H1 (cell line): ENCODE data around the gene MINDY3. TPM values are rescaled to one million over a fixed set of nuclear protein-coding genes. Genes with fewer than 3 reads are reported as not detected.

Source experiments
- CTCF ChIA-PET: fragments of 300-600 bp; sonication (Branson Sonifier 250); formaldehyde crosslinking; loops from one replicate; lab custom pipeline; 2021; ENCODE audit not compliant: partially characterized antibody; lab: Charles Lee
- POLR2A ChIA-PET: fragments of 300-600 bp; sonication (Branson Sonifier 250); formaldehyde crosslinking; loops from one replicate; lab custom pipeline; 2021; ENCODE audit warnings: inconsistent platforms; ENCODE audit not compliant: partially characterized antibody; lab: Charles Lee
- DNase-seq, 2 experiments: peaks; one replicate each; pipeline versions ENCODE4 v3.0.0 to v3.0.0-alpha.2; 2010 to 2022; ENCODE audit warnings: low spot score in 2 of 2, low read depth in 1 of 2, mixed read lengths in 1 of 2
- FAIRE-seq: peaks from 2 replicates; lab custom pipeline; 2011; peaks lifted over from hg19 to GRCh38; lab: Jason Lieb, UNC
- H2AFZ ChIP-seq: 2 replicates; pipeline ENCODE4 v1.8.1; 2012; ENCODE audit warnings: low read length, inconsistent platforms
- H2AK5ac ChIP-seq: 2 replicates; pipeline ENCODE4 v1.6.1; 2013; ENCODE audit warnings: low read depth, low read length
- H2BK120ac ChIP-seq: replicated peaks from 2 replicates; pipeline ENCODE3; 2013; ENCODE audit warnings: low read depth, low read length, inconsistent platforms
- H2BK12ac ChIP-seq: 2 replicates; pipeline ENCODE4 v1.6.1; 2013; ENCODE audit warnings: low read depth, low read length
- H2BK15ac ChIP-seq: 2 replicates; pipeline ENCODE4 v1.6.1; 2013; ENCODE audit warnings: low read length
- H2BK20ac ChIP-seq: 2 replicates; pipeline ENCODE4 v1.6.1; 2013; ENCODE audit warnings: low read length
- H2BK5ac ChIP-seq: 2 replicates; pipeline ENCODE4 v1.6.1; 2013; ENCODE audit warnings: low read depth, low read length
- H3K14ac ChIP-seq: 2 replicates; pipeline ENCODE4 v1.6.1; 2013; ENCODE audit warnings: inconsistent platforms; ENCODE audit not compliant: insufficient read length
- H3K18ac ChIP-seq: 2 replicates; pipeline ENCODE4 v1.6.1; 2013; ENCODE audit warnings: low read length; ENCODE audit errors: extremely low read depth
- H3K23ac ChIP-seq: 2 replicates; pipeline ENCODE4 v1.6.1; 2013; ENCODE audit warnings: inconsistent platforms; ENCODE audit not compliant: insufficient read length
- H3K23me2 ChIP-seq: 2 replicates; pipeline ENCODE4 v1.6.1; 2013; ENCODE audit warnings: low read depth, low read length
- H3K27ac ChIP-seq: 2 replicates; pipeline ENCODE4 v1.6.1; 2011; ENCODE audit warnings: low read depth, low read length, inconsistent platforms
- H3K27me3 ChIP-seq, 4 experiments: replicated peaks in 1 of 4; 1 replicate in 1 of 4; 2 replicates in 3 of 4; pipeline versions ENCODE4 v1.6.1 to v1.8.1; 2011 to 2013; ENCODE audit warnings: low read length in 3 of 4, mild to moderate bottlenecking in 3 of 4, inconsistent platforms in 2 of 4, mixed read lengths in 2 of 4, moderate library complexity in 1 of 4; ENCODE audit not compliant: control insufficient read depth in 3 of 4, insufficient read depth in 3 of 4; ENCODE audit errors: extremely low read depth in 1 of 4
- H3K36me3 ChIP-seq, 4 experiments: 2 replicates each; pipeline versions ENCODE4 v1.6.1 to v1.8.1; 2011 to 2013; ENCODE audit warnings: mild to moderate bottlenecking in 4 of 4, low read length in 3 of 4, moderate library complexity in 2 of 4, control low read depth in 1 of 4, inconsistent platforms in 1 of 4; ENCODE audit not compliant: insufficient read depth in 4 of 4, control insufficient read depth in 2 of 4
- H3K4ac ChIP-seq: replicated peaks from 2 replicates; pipeline ENCODE3; 2013; ENCODE audit warnings: low read length, low read depth, mixed read lengths, inconsistent platforms; ENCODE audit not compliant: insufficient read length
- H3K4me1 ChIP-seq, 4 experiments: replicated peaks in 1 of 4; 1 replicate in 1 of 4; 2 replicates in 3 of 4; pipeline versions ENCODE4 v1.6.1 to v1.8.1; 2011 to 2013; ENCODE audit warnings: low read length in 3 of 4, inconsistent platforms in 2 of 4, mixed read lengths in 1 of 4; ENCODE audit not compliant: insufficient read depth in 4 of 4, control insufficient read depth in 3 of 4
- H3K4me2 ChIP-seq, 2 experiments: 2 replicates each; pipeline versions ENCODE4 v1.6.1 to v1.8.1; 2011 to 2013; ENCODE audit warnings: low read depth in 2 of 2, low read length in 2 of 2, control low read depth in 1 of 2, inconsistent platforms in 1 of 2, mild to moderate bottlenecking in 1 of 2; ENCODE audit not compliant: insufficient read depth in 1 of 2
- H3K4me3 ChIP-seq, 4 experiments: fragments of 200-600, 300-600 bp in 1 of 4; sonication (generic), shearing (Covaris generic), sonication (Bioruptor Twin) in 1 of 4; 2 replicates each; pipeline versions ENCODE4 v1.5.1 to v1.8.1; 2011 to 2016; ENCODE audit warnings: low read length in 4 of 4, low read depth in 3 of 4, control low read depth in 2 of 4, inconsistent platforms in 2 of 4, mild to moderate bottlenecking in 2 of 4, mixed read lengths in 1 of 4, moderate library complexity in 1 of 4; ENCODE audit not compliant: insufficient read depth in 2 of 4; ENCODE audit errors: extremely low read depth in 1 of 4
- H3K56ac ChIP-seq: replicated peaks from 2 replicates; pipeline ENCODE3; 2013; ENCODE audit warnings: low read depth, mild to moderate bottlenecking, mixed read lengths, low read length, inconsistent platforms; ENCODE audit not compliant: insufficient read length
- H3K79me1 ChIP-seq: 2 replicates; pipeline ENCODE4 v1.6.1; 2013; ENCODE audit warnings: low read depth, low read length, control low read depth
- H3K79me2 ChIP-seq, 2 experiments: 2 replicates each; pipeline versions ENCODE4 v1.6.1 to v1.8.1; 2012 to 2013; ENCODE audit warnings: low read length in 2 of 2, mild to moderate bottlenecking in 2 of 2, inconsistent platforms in 1 of 2; ENCODE audit not compliant: insufficient read depth in 2 of 2, control insufficient read depth in 1 of 2
- H3K9ac ChIP-seq, 4 experiments: replicated peaks in 1 of 4; 1 replicate in 1 of 4; 2 replicates in 3 of 4; pipeline versions ENCODE4 v1.6.1 to v1.8.1; 2011 to 2013; ENCODE audit warnings: low read depth in 3 of 4, low read length in 3 of 4, control low read depth in 2 of 4, mild to moderate bottlenecking in 2 of 4, moderate library complexity in 2 of 4, inconsistent platforms in 1 of 4; ENCODE audit errors: extremely low read depth in 1 of 4
- H3K9me3 ChIP-seq, 2 experiments: 2 replicates each; pipeline versions ENCODE4 v1.6.1 to v1.8.1; 2012 to 2013; ENCODE audit warnings: mild to moderate bottlenecking in 2 of 2, moderate library complexity in 2 of 2, control low read depth in 1 of 2, inconsistent platforms in 1 of 2, low read depth in 1 of 2, low read length in 1 of 2, mixed read lengths in 1 of 2; ENCODE audit not compliant: insufficient read depth in 2 of 2
- H4K20me1 ChIP-seq, 2 experiments: replicated peaks in 1 of 2; 2 replicates each; pipeline versions ENCODE3 to v1.8.1; 2011 to 2013; ENCODE audit warnings: inconsistent platforms in 2 of 2, low read length in 2 of 2, mild to moderate bottlenecking in 1 of 2; ENCODE audit not compliant: insufficient read depth in 2 of 2, control insufficient read depth in 1 of 2
- H4K5ac ChIP-seq: 2 replicates; pipeline ENCODE4 v1.6.1; 2013; ENCODE audit warnings: low read length, low read depth, mixed read lengths, inconsistent platforms; ENCODE audit not compliant: insufficient read length
- H4K8ac ChIP-seq: 2 replicates; pipeline ENCODE4 v1.8.0; 2013; ENCODE audit warnings: mild to moderate bottlenecking, moderate library complexity, low read length, inconsistent platforms; ENCODE audit not compliant: insufficient read depth; ENCODE audit errors: extremely low read depth
- H4K91ac ChIP-seq: replicated peaks from 2 replicates; pipeline ENCODE3; 2013; ENCODE audit warnings: low read length, mixed read lengths, inconsistent platforms; ENCODE audit not compliant: insufficient read length
- GTF2F1 ChIP-seq: IDR thresholded peaks from 2 replicates; pipeline ENCODE4 v1.6.1; 2012; ENCODE audit warnings: low read depth, low read length, improper control_type of control experiment, borderline replicate concordance
- POLR2AphosphoS5 ChIP-seq: IDR thresholded peaks from 2 replicates; pipeline ENCODE4 v1.6.1; 2011; ENCODE audit warnings: low read depth, low read length
- RAD21 ChIP-seq, 2 experiments: IDR thresholded peaks in 1 of 2; conservative IDR thresholded peaks in 1 of 2; 2 replicates each; pipeline ENCODE4 v1.6.1; 2011; ENCODE audit warnings: low read depth in 2 of 2, low read length in 2 of 2, improper control_type of control experiment in 1 of 2, inconsistent platforms in 1 of 2, mild to moderate bottlenecking in 1 of 2, moderate library complexity in 1 of 2
- SIN3A ChIP-seq, 2 experiments: IDR thresholded peaks in 1 of 2; conservative IDR thresholded peaks in 1 of 2; 2 replicates each; pipeline ENCODE4 v1.6.1; 2011 to 2012; ENCODE audit warnings: low read length in 2 of 2, improper control_type of control experiment in 1 of 2, low read depth in 1 of 2, mild to moderate bottlenecking in 1 of 2
- SP4 ChIP-seq: IDR thresholded peaks from 2 replicates; pipeline ENCODE4 v1.6.1; 2012; ENCODE audit warnings: low read length, inconsistent platforms
- WGBS, 2 experiments: shearing (Covaris generic) in 1 of 2; methylation state at CpG; one replicate each; pipeline versions ENCODE4 v1.1.6 to v1.1.7; 2013 to 2015; ENCODE audit warnings: low lambda C conversion rate in 2 of 2, mixed read lengths in 2 of 2, inconsistent platforms in 1 of 2, low coverage in 1 of 2, missing lambda C conversion rate in 1 of 2; ENCODE audit not compliant: insufficient replicate concordance in 2 of 2, insufficient coverage in 1 of 2, insufficient read length in 1 of 2; ENCODE audit errors: extremely low coverage in 1 of 2, missing lambda C conversion rate in 1 of 2; 5-methylcytosine and 5-hydroxymethylcytosine counted together
- polyA plus RNA-seq, 7 experiments: library from polyadenylated mRNA; depleted of rRNA in 3 of 7; stranded (reverse) in 5 of 7; unstranded in 2 of 7; fragments of >200 nt in 5 of 7; fragments of 200-250 nt in 2 of 7; gene quantifications; 1 replicate in 5 of 7; 2 replicates in 1 of 7; 4 replicates in 1 of 7; pipeline versions ENCODE4 v1.2.1 to v1.2.3, GENCODE V29; 2011 to 2013; ENCODE audit warnings: missing spikeins in 2 of 7, mixed read lengths in 2 of 7
- total RNA-seq: library from RNA; stranded (reverse); fragmentation: NEBNext Ultra II Directional; extraction: Animal tissue kit (Norgen Biotek cat#: 25700); gene quantifications from 2 replicates; pipeline ENCODE4 v1.2.1, GENCODE V29; 2021
- TF ChIP-seq, protein P1 (sequence below), 3 experiments: IDR thresholded peaks; 1 replicate in 2 of 3; 2 replicates in 1 of 3; pipeline versions ENCODE4 v1.5.1 to v1.6.1; 2011; ENCODE audit warnings: low read length in 3 of 3, mild to moderate bottlenecking in 3 of 3, inconsistent platforms in 2 of 3, low read depth in 1 of 3, moderate library complexity in 1 of 3; ENCODE audit not compliant: insufficient read depth in 1 of 3; ENCODE audit errors: control extremely low read depth in 1 of 3

The MINDY3 gene
- total and polyA plus RNA-seq, 2 of the 8 experiments (the other 6 are each of a cell fraction or from before 2014, with no cell fraction given): 4.6 to 13.6 TPM

DNA sequence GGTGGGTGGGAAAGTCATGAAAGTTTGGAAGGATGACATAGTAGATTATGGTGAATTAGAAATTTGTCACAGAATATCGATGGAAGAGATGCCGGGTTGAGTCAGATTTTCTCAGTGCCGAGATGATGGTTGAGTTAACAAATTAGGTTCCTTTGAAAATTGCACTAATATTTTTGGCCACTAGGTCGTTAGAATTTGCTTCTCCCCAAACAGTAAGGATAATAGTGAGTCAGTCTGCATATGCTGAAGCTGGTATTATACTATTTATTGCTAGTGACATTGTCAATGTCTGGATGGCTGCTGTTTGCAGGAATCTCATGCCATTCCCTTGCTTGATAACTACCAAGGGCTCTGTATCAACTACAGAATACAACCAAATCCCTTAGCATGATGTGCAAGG, 37.7 kb upstream of the MINDY3 start:
- no peak overlapping the region for H3K18ac ChIP-seq
- no peak overlapping the region for H2BK20ac ChIP-seq
- H2BK12ac ChIP-seq: no peak overlapping the region
- H4K20me1 ChIP-seq: no peaks in the 10 kb centered on the region
- no peak overlapping the region for H3K56ac ChIP-seq
- H2BK15ac ChIP-seq: no peak overlapping the region
- H3K4me1 ChIP-seq: no peaks in the 10 kb centered on the region
- no peak overlapping the region for H2BK120ac ChIP-seq
- FAIRE-seq (no peak), DNase-seq (no peak)
- no peak overlapping the region for H4K8ac ChIP-seq
- no peak overlapping the region for H2BK5ac ChIP-seq
- CTCF ChIA-PET: interaction anchor here (0.5 to 0.7 kb wide), 2 partner anchors 86 to 138 kb away, joined by 3 read pairs; no protein-coding TSS in a partner anchor
- H2AFZ ChIP-seq: no peak overlapping the region
- H2AK5ac ChIP-seq: no peak overlapping the region
- no peak overlapping the region for H4K5ac ChIP-seq
- TF ChIP-seq, protein P1, sequence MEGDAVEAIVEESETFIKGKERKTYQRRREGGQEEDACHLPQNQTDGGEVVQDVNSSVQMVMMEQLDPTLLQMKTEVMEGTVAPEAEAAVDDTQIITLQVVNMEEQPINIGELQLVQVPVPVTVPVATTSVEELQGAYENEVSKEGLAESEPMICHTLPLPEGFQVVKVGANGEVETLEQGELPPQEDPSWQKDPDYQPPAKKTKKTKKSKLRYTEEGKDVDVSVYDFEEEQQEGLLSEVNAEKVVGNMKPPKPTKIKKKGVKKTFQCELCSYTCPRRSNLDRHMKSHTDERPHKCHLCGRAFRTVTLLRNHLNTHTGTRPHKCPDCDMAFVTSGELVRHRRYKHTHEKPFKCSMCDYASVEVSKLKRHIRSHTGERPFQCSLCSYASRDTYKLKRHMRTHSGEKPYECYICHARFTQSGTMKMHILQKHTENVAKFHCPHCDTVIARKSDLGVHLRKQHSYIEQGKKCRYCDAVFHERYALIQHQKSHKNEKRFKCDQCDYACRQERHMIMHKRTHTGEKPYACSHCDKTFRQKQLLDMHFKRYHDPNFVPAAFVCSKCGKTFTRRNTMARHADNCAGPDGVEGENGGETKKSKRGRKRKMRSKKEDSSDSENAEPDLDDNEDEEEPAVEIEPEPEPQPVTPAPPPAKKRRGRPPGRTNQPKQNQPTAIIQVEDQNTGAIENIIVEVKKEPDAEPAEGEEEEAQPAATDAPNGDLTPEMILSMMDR (IDR thresholded peaks at IDR 0.05; ENCODE audit: control extremely low read depth in 1 of 3, insufficient read depth in 1 of 3, low read depth in 1 of 3, low read length in 3 of 3): peak in 1 of 3 experiments; percentile 34; a peak in 2 of 4 replicates
- TF ChIP-seq POLR2AphosphoS5 (no peak), RAD21 (IDR thresholded peaks at IDR 0.05 in 1 of 2, conservative IDR thresholded peaks at IDR 0.05 in 1 of 2; ENCODE audit: low read depth in 2 of 2, low read length in 2 of 2) (peak; percentile 4; a peak in 1 of 4 replicates), GTF2F1 (no peak), SIN3A (conservative IDR thresholded peaks at IDR 0.05 in 1 of 2, IDR thresholded peaks at IDR 0.05 in 1 of 2; ENCODE audit: low read depth in 1 of 2, low read length in 2 of 2) (no peak), SP4 (no peak)
- no peaks in the 10 kb centered on the region for H3K36me3 ChIP-seq
- H3K4me2 ChIP-seq: no peak overlapping the region
- no peak overlapping the region for H3K23ac ChIP-seq
- H3K4ac ChIP-seq: no peak overlapping the region
- WGBS, 2 experiments: 73 to 100% methylated on average over 1 to 4 of the region's 4 CpGs
- H3K23me2 ChIP-seq: no peaks in the 10 kb centered on the region
- H3K79me2 ChIP-seq: no peaks in the 10 kb centered on the region
- no peak overlapping the region for H3K4me3 ChIP-seq
- H3K79me1 ChIP-seq: no peaks in the 10 kb centered on the region
- POLR2A ChIA-PET: no interaction called here
- no peak overlapping the region for H3K9ac ChIP-seq
- no peak overlapping the region for H3K27ac ChIP-seq
- H4K91ac ChIP-seq: no peak overlapping the region
- no peaks in the 10 kb centered on the region for H3K27me3 ChIP-seq
- H3K9me3 ChIP-seq: no peaks in the 10 kb centered on the region
- H3K14ac ChIP-seq: no peak overlapping the region
